A673 (cell line): ENCODE data around the gene DFFB.

Experiments
- EZH2 ChIP-seq: fragments of 200-600 bp; sonication (generic); IDR thresholded peaks from 2 replicates; pipeline ENCODE4 v1.6.1; 2017; ENCODE audit warnings: borderline replicate concordance, low read depth, mild to moderate bottlenecking, mixed read lengths, antibody characterized with exemption, low read length; ENCODE audit not compliant: poor library complexity, severe bottlenecking
- TF ChIP-seq, protein P1 (sequence below): fragments of 300-800, 200-600 bp; sonication (generic); conservative IDR thresholded peaks from 2 replicates; pipeline ENCODE4 v1.5.1; 2017; ENCODE audit warnings: low read depth, mild to moderate bottlenecking, antibody characterized with exemption, low read length, moderate library complexity, mixed read lengths

DNA sequence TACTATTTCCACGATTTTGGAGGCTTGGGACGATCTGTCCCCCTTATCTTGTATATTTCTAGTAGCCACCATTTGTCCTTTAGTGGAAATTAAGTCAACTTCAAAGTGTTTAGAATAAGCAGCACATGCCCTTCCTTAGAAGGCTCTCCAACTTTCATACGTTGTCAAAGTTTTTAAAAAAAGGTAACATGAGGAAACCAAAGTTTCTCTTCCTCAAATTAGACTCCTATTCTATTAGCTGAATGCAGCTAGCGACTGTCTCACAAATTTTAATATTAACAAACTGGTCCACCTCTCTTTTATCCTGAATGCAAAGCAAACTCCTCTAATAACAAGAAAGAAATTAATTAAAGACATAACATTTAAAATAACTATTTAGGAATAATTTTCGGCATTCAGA is 35.9 kb downstream of the DFFB start:
- TF ChIP-seq, protein P1, sequence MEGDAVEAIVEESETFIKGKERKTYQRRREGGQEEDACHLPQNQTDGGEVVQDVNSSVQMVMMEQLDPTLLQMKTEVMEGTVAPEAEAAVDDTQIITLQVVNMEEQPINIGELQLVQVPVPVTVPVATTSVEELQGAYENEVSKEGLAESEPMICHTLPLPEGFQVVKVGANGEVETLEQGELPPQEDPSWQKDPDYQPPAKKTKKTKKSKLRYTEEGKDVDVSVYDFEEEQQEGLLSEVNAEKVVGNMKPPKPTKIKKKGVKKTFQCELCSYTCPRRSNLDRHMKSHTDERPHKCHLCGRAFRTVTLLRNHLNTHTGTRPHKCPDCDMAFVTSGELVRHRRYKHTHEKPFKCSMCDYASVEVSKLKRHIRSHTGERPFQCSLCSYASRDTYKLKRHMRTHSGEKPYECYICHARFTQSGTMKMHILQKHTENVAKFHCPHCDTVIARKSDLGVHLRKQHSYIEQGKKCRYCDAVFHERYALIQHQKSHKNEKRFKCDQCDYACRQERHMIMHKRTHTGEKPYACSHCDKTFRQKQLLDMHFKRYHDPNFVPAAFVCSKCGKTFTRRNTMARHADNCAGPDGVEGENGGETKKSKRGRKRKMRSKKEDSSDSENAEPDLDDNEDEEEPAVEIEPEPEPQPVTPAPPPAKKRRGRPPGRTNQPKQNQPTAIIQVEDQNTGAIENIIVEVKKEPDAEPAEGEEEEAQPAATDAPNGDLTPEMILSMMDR = no peak
- TF ChIP-seq EZH2 = no peak
